D721Med (cell line): ENCODE results near the gene NTRK3.

Experiments used
- DNase-seq: peaks from one replicate; pipeline ENCODE4 v3.0.0; 2011; ENCODE audit warnings: low spot score; ENCODE audit not compliant: insufficient read length
- FAIRE-seq: peaks from 2 replicates; lab custom pipeline; 2011; peaks lifted over from hg19 to GRCh38; lab: Jason Lieb, UNC
- TF ChIP-seq, protein P1 (sequence below): IDR thresholded peaks from 2 replicates; pipeline ENCODE4 v1.5.1; 2012; ENCODE audit warnings: mild to moderate bottlenecking, control low read depth; ENCODE audit not compliant: insufficient read depth; ENCODE audit errors: missing control alignments

Gene NTRK3

DNA sequence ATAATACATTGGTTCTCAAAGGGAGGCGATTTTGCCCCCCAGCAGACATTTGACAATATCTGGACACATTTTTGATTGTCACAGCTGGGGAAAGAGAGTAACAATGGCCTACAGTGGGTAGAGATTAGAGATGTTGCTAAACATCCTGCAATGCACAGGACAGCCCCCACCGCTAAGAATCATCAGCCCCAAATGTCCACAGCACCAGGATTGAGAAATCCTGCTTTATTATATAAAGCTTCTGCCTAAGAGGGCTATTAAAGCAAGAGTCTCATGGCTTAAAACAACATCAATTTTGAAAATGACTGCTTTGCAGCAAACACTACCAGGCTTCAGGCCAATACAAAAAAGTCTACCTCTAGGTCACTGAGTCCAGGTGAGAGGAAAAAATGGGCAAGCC lies 68.2 kb downstream of the NTRK3 start:
- TF ChIP-seq, protein P1, sequence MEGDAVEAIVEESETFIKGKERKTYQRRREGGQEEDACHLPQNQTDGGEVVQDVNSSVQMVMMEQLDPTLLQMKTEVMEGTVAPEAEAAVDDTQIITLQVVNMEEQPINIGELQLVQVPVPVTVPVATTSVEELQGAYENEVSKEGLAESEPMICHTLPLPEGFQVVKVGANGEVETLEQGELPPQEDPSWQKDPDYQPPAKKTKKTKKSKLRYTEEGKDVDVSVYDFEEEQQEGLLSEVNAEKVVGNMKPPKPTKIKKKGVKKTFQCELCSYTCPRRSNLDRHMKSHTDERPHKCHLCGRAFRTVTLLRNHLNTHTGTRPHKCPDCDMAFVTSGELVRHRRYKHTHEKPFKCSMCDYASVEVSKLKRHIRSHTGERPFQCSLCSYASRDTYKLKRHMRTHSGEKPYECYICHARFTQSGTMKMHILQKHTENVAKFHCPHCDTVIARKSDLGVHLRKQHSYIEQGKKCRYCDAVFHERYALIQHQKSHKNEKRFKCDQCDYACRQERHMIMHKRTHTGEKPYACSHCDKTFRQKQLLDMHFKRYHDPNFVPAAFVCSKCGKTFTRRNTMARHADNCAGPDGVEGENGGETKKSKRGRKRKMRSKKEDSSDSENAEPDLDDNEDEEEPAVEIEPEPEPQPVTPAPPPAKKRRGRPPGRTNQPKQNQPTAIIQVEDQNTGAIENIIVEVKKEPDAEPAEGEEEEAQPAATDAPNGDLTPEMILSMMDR: no peak
- DNase-seq (no peak), FAIRE-seq (no peak)

GRCh38 chr15:88187195-88187594 lies 69.3 kb downstream of the NTRK3 start:
- DNase-seq (no peak), FAIRE-seq (no peak)
- TF ChIP-seq, protein P1: no peak

DNA sequence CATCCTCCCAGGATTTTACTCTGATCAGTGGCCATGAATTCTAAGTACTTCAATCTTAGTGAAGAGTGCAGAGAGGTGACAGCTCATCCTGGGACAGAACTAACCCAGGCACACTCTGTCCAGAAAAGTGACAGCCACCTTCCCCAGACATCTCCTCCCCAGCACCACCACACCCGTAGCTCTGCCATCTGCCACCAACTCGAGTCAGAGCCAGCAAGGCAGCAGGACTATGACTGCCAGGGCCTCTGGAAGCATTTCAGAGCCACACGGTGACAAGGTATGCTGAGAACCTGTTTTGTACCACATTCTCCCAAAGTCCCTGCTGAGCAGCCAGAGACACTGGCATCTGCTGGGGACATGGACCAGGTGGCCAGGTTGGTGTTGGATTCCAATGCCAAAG lies 71.0 kb downstream of the NTRK3 start:
- TF ChIP-seq, protein P1: no peak
- no peak for DNase-seq
- no peak for FAIRE-seq

DNA sequence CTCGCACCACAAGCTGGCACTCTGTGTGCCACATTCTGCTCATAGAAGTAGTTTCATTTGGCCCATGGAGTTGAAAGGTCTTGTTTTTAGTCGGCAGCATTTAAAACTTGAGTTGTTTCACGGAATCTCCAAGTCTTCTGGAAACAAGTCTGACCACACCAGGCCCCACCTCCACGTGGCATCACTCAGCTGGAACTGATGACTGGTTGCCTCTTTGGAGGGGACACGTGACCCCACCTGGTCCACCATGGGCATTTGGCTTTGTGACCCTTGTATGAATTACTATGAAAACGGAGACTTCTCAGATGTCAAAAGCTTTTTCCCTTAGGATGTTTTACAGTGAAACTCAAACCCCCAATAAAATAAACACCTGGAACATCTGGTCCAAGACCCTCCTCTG lies 74.9 kb downstream of the NTRK3 start:
- no peak for DNase-seq
- no peak for FAIRE-seq
- TF ChIP-seq, protein P1: no peak

GRCh38 chr15:88179562-88179961 lies 77.0 kb downstream of the NTRK3 start:
- TF ChIP-seq, protein P1: no peak
- FAIRE-seq (no peak), DNase-seq (no peak)

- FAIRE-seq: no peak
- no peak for DNase-seq
- TF ChIP-seq, protein P1: no peak
These were observed 77.9 kb downstream of the NTRK3 start for GRCh38 chr15:88178631-88179030.

DNA sequence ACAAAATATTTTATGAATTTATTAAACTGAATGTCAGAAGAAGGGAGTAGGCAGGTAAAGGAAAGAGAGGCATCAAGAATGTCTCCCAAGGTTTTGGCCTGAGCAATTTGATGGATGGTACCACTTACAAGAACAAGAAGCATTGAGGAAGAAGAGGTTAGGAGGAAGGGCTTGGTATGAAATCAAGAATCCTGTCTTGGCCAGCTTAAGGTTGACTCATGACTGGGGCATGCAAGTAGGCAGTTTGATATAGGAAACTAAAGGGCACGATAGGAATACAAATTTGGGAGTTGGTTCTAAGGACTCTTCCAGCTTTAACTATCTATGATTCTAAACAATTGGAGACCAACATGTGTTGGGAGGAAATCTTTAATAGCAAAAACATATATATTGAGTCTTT lies 79.1 kb downstream of the NTRK3 start:
- DNase-seq: no peak
- TF ChIP-seq, protein P1: no peak
- no peak for FAIRE-seq
